HG03039 (cell line): ENCODE data around the gene NBEAL2.

Experiments
- ATAC-seq: cut with Tn5 transposase; IDR thresholded peaks from one replicate; pipeline ENCODE4 v1.9.1; 2021; ENCODE audit warnings: mild to moderate bottlenecking, moderate library complexity; ENCODE audit not compliant: unreplicated experiment

NBEAL2 gene

GRCh38 chr3:46997453-46998091, 18.1 kb downstream of the NBEAL2 start:
- ATAC-seq: no peak

- no peak for ATAC-seq
Observed at GRCh38 chr3:46998121-46998851, 18.8 kb downstream of the NBEAL2 start.

GRCh38 chr3:46998852-46999515, 19.5 kb downstream of the NBEAL2 start:
- no peak for ATAC-seq

DNA sequence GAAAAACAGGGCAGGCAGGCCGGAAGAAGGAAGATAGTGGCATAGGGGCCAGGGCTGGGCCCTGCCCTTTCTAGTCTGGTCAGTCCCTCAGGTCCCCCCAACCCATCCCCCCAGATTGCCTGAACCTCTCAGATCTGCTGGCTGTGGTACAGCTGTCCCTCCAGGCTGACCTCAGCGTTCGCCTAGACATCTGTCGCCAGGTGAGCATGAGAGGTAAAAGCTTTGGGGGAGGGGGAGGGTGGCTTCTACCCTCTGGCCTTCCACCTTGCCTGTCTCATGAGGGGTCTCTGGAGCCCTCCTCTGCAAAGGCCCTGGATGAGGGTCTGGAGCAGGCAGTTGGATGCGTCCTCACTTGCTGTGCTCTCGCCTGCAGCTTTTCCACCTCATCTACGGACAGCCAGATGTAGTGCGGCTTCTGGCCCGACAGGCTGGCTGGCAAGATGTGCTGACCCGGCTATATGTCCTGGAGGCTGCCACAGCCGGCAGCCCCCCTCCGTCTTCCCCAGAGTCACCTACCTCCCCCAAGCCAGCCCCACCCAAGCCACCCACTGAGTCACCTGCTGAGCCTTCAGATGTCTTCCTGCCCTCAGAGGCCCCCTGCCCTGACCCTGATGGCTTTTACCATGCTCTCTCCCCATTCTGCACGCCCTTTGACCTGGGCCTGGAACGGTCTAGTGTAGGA, 20.2 kb downstream of the NBEAL2 start:
- no peak for ATAC-seq

- ATAC-seq: no peak
Observed at GRCh38 chr3:47000198-47000815, 20.8 kb downstream of the NBEAL2 start.

- ATAC-seq: no peak
Observed at GRCh38 chr3:47000922-47001730, 21.7 kb downstream of the NBEAL2 start.

DNA sequence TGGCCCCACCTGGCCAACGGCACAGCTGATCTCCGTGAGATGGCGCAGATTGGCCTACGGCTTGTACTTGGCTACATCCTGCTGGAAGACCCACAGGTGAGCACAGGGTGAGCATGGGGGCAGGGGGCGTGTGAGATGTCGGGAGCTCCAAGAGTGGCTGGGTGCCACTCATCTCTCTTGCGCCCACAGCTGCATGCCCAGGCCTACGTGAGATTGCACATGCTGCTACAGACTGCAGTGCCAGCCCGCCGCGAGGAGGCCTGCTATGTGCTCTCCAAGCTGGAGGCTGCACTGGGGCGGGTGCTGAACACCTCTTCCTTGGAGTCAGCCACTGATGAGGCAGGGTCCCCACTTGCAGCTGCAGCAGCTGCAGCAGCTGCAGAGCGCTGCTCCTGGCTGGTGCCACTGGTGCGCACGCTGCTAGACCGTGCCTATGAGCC, 22.3 kb downstream of the NBEAL2 start:
- ATAC-seq: no peak

GRCh38 chr3:47002171-47003055, 22.9 kb downstream of the NBEAL2 start:
- no peak for ATAC-seq

- no peak for ATAC-seq
Observed at GRCh38 chr3:47003056-47003410, 23.6 kb downstream of the NBEAL2 start.

- ATAC-seq: no peak
Observed at GRCh38 chr3:47003461-47004368, 24.2 kb downstream of the NBEAL2 start.

GRCh38 chr3:47004369-47005211, 25.1 kb downstream of the NBEAL2 start:
- ATAC-seq: no peak

GRCh38 chr3:47005212-47006144, 26.0 kb downstream of the NBEAL2 start:
- no peak for ATAC-seq

GRCh38 chr3:47006145-47006651, 26.7 kb downstream of the NBEAL2 start:
- ATAC-seq: no peak

DNA sequence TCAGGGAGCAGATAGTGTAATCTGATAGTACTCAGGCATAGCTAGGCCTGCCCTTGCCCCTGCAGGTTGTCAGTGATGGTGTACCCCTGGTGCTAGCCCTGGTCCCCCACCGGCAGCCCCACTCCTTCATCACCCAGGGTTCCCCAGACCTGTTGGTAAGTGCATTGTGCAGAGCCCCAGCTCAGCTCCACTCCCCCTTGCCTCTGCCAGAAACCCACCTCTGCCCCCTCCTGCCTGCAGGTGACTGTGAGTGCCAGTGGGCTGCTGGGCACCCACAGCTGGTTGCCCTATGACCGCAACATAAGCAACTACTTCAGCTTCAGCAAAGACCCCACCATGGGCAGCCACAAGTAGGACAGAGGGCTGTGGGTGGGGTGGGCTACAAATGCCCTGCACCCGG, 27.5 kb downstream of the NBEAL2 start:
- no peak for ATAC-seq

DNA sequence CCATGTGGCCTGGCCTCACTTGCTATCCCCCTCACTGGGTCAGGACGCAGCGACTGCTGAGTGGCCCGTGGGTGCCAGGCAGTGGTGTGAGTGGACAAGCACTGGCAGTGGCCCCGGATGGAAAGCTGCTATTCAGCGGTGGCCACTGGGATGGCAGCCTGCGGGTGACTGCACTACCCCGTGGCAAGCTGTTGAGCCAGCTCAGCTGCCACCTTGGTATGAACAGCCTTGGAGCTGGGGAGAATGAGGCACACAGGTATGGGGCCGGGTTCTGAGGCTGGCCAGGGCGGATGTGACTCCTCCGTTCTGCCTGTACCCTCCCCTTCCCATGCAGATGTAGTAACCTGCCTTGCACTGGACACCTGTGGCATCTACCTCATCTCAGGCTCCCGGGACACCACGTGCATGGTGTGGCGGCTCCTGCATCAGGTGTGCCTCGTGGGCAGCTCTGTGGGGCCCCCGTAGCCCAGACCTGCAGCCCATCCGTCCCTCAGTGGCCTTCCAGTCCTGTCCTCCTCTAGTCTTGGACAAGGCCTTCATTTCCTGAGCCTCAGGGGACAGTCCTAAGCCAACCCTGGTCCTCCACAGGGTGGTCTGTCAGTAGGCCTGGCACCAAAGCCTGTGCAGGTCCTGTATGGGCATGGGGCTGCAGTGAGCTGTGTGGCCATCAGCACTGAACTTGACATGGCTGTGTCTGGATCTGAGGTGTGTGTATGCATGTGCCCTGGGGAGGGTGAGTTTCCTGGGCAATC, 28.2 kb downstream of the NBEAL2 start:
- no peak for ATAC-seq
